HepG2 (cell line): Measurements from ENCODE around the gene MAP3K9. TPM values are rescaled to one million over a fixed set of nuclear protein-coding genes. Genes with fewer than 3 reads are reported as not detected.
A peak's percentile ranks its signal among the peaks of the same experiment; 100 is the strongest.

Experiments
- ATAC-seq: fragments of 200-7000 bp; cut with Tn5 transposase; 3 replicates; pipeline ENCODE4 v1.9.1; 2020; ENCODE audit warnings: mild to moderate bottlenecking, moderate library complexity
- BruUV-seq: library from RNA; stranded (reverse); fragments of 400-500 nt; replicated peaks from 2 replicates; lab custom pipeline; 2021; lab: Mats Ljungman, UMichigan
- CTCF ChIA-PET: fragments of 300-600 bp; formaldehyde crosslinking; extraction: SDS; loops from one replicate; lab custom pipeline; 2021; ENCODE audit warnings: low total read pairs, inconsistent platforms, low intra/inter-chr PET ratio; lab: Yijun Ruan, JAX
- POLR2A ChIA-PET: fragments of 350-600 bp; sonication (Branson Sonifier 250); formaldehyde crosslinking; loops from one replicate; lab custom pipeline; 2020; ENCODE audit warnings: antibody characterized with exemption, inconsistent platforms; lab: Yijun Ruan, JAX
- DNase-seq: peaks from one replicate; pipeline ENCODE4 v3.0.0-alpha.2; 2015; ENCODE audit warnings: low spot score
- FAIRE-seq: peaks from 3 replicates; lab custom pipeline; 2011; peaks lifted over from hg19 to GRCh38; lab: Jason Lieb, UNC
- H2AFZ ChIP-seq: one replicate; pipeline ENCODE4 v1.6.1; 2011; ENCODE audit warnings: low read length, inconsistent platforms
- H3K27ac ChIP-seq: fragments of 300-600 bp; 3 replicates; pipeline ENCODE4 v1.8.0; 2011; ENCODE audit warnings: mixed run types, mild to moderate bottlenecking, mixed read lengths, low read length, inconsistent platforms; ENCODE audit not compliant: insufficient read depth; ENCODE audit errors: extremely low read length
- H3K27me3 ChIP-seq, 2 experiments: fragments of 200-600 bp in 1 of 2; 2 replicates in 1 of 2; 3 replicates in 1 of 2; pipeline versions ENCODE4 v1.6.0 to v1.8.0; 2011; ENCODE audit warnings: low read length in 2 of 2, mild to moderate bottlenecking in 2 of 2, moderate library complexity in 2 of 2, inconsistent platforms in 1 of 2; ENCODE audit not compliant: insufficient read depth in 2 of 2, control insufficient read depth in 1 of 2
- H3K36me3 ChIP-seq, 2 experiments: fragments of 200-600 bp in 1 of 2; replicated peaks in 1 of 2; 2 replicates in 1 of 2; 3 replicates in 1 of 2; pipeline versions ENCODE4 v1.5.1 to v1.8.0; 2011; ENCODE audit warnings: low read length in 2 of 2, inconsistent platforms in 1 of 2; ENCODE audit not compliant: insufficient read depth in 2 of 2, control insufficient read depth in 1 of 2
- H3K4me1 ChIP-seq: 2 replicates; pipeline ENCODE4 v1.5.1; 2012; ENCODE audit warnings: low read length, inconsistent platforms; ENCODE audit not compliant: insufficient read depth
- H3K4me2 ChIP-seq: 2 replicates; pipeline ENCODE4 v1.6.0; 2011; ENCODE audit warnings: low read depth, low read length, inconsistent platforms
- H3K4me3 ChIP-seq, 3 experiments: fragments of 200-600 bp in 1 of 3; sonication (generic), shearing (Covaris generic) in 1 of 3; replicated peaks in 1 of 3; 2 replicates each; pipeline ENCODE4 v1.5.1; 2011 to 2016; ENCODE audit warnings: low read length in 3 of 3, inconsistent platforms in 2 of 3, low read depth in 2 of 3, mild to moderate bottlenecking in 2 of 3, control low read depth in 1 of 3, mixed read lengths in 1 of 3; ENCODE audit not compliant: insufficient read depth in 1 of 3
- H3K79me2 ChIP-seq: one replicate; pipeline ENCODE4 v1.6.1; 2011; ENCODE audit warnings: low read length, inconsistent platforms; ENCODE audit not compliant: insufficient read depth
- H3K9ac ChIP-seq: 2 replicates; pipeline ENCODE4 v1.6.0; 2011; ENCODE audit warnings: mild to moderate bottlenecking, low read depth, low read length, inconsistent platforms; ENCODE audit not compliant: insufficient read depth
- H3K9me3 ChIP-seq: 2 replicates; pipeline ENCODE4 v1.5.1; 2012; ENCODE audit warnings: mild to moderate bottlenecking, low read length
- H4K20me1 ChIP-seq: 2 replicates; pipeline ENCODE4 v1.6.0; 2011; ENCODE audit warnings: inconsistent platforms, mild to moderate bottlenecking, low read length, moderate library complexity; ENCODE audit not compliant: insufficient read depth
- HNF1A ChIP-seq, 2 experiments: sonication (generic) in 1 of 2; formaldehyde crosslinking in 1 of 2; IDR thresholded peaks; 2 replicates each; pipeline versions ENCODE4 v1.4.0 to v1.6.1; 2016 to 2020; ENCODE audit warnings: borderline replicate concordance in 1 of 2, low read depth in 1 of 2, mild to moderate bottlenecking in 1 of 2, missing genetic modification reagents in 1 of 2
- JARID2 ChIP-seq: sonication (generic); formaldehyde crosslinking; IDR thresholded peaks from 2 replicates; pipeline ENCODE4 v1.8.1; 2023; ENCODE audit warnings: missing genetic modification reagents, inconsistent platforms; ENCODE audit not compliant: insufficient replicate concordance
- PHF21A ChIP-seq: sonication (generic); formaldehyde crosslinking; IDR thresholded peaks from 2 replicates; pipeline ENCODE4 v1.5.0; 2020; ENCODE audit warnings: mild to moderate bottlenecking, missing genetic modification reagents
- POLR2G ChIP-seq: fragments of 200-400 bp; formaldehyde crosslinking; IDR thresholded peaks from 2 replicates; pipeline ENCODE4 v1.6.1; 2018; ENCODE audit warnings: mild to moderate bottlenecking, low read depth, low read length, moderate library complexity
- RXRA ChIP-seq: sonication (generic); formaldehyde crosslinking; IDR thresholded peaks from 2 replicates; pipeline ENCODE4 v1.5.1; 2020; ENCODE audit warnings: missing genetic modification reagents
- SUZ12 ChIP-seq: fragments of 150-350 bp; IDR thresholded peaks from 2 replicates; pipeline ENCODE4 v1.6.1; 2014; ENCODE audit warnings: low read depth, low read length
- ZC3H4 ChIP-seq: sonication (generic); formaldehyde crosslinking; IDR thresholded peaks from 2 replicates; pipeline ENCODE4 v1.4.0; 2020; ENCODE audit warnings: missing genetic modification reagents, borderline replicate concordance
- ZNF225 ChIP-seq: sonication (generic); formaldehyde crosslinking; IDR thresholded peaks from 2 replicates; pipeline ENCODE4 v1.4.0; 2020; ENCODE audit warnings: mild to moderate bottlenecking, missing genetic modification reagents
- ZNF503 ChIP-seq: sonication (generic); formaldehyde crosslinking; IDR thresholded peaks from 2 replicates; pipeline ENCODE4 v1.4.0; 2020; ENCODE audit warnings: missing genetic modification reagents
- ZNF569 ChIP-seq: sonication (generic); formaldehyde crosslinking; IDR thresholded peaks from 2 replicates; pipeline ENCODE4 v1.5.0; 2020; ENCODE audit warnings: mild to moderate bottlenecking, missing genetic modification reagents, moderate library complexity, borderline replicate concordance
- WGBS: methylation state at CpG from one replicate; pipeline ENCODE4 v1.1.6; 2017; ENCODE audit warnings: low lambda C conversion rate; 5-methylcytosine and 5-hydroxymethylcytosine counted together
- in situ Hi-C: cut with HindIII; loops from 2 replicates; pipeline ENCODE4 v1.10.0; 2017; ENCODE audit warnings: low pct_unique_long_range_greater_than_20kb; ENCODE audit not compliant: extremely low pct_ligation_motif_present
- intact Hi-C: fragments of 100-400 bp; cut with micrococcal nuclease; formaldehyde crosslinking; loops from one replicate; pipeline ENCODE4 v1.10.0; 2022; ENCODE audit not compliant: unreplicated experiment
- polyA plus RNA-seq, 8 experiments: library from polyadenylated mRNA; depleted of rRNA in 3 of 8; stranded (reverse) in 7 of 8; unstranded in 1 of 8; fragments of >200 nt; fragmentation: Illumina TruSeq in 4 of 8; extraction: Trizol in 4 of 8; gene quantifications; 2 replicates each; pipeline versions ENCODE4 v1.2.1 to v1.2.3, GENCODE V29; 2011 to 2016; ENCODE audit warnings: low read depth in 4 of 8, missing spikeins in 1 of 8, mixed read lengths in 1 of 8; ENCODE audit not compliant: insufficient read depth in 1 of 8
- total RNA-seq, 5 experiments: library from RNA; depleted of rRNA; stranded (reverse); fragments of >200 nt; fragmentation: Illumina TruSeq; extraction: Trizol; gene quantifications; 2 replicates each; pipeline ENCODE4 v1.2.3, GENCODE V29; 2016; ENCODE audit warnings: low read depth in 1 of 5

The MAP3K9 gene
- total and polyA plus RNA-seq, 2 of the 13 experiments (the other 11 are each of a cell fraction or from before 2014, with no cell fraction given): 4.3 to 4.5 TPM

GRCh38 chr14:70708717-70709570 is 100.4 kb downstream of the MAP3K9 start:
- CTCF ChIA-PET: no interaction called here
- no peak overlapping the region for H3K4me3 ChIP-seq
- intact Hi-C loops: no loop called here
- H3K79me2 ChIP-seq: no peaks in the 10 kb centered on the region
- H3K4me1 ChIP-seq: peaks cover 61% of the 10 kb centered on the region
- H3K9ac ChIP-seq: no peak overlapping the region
- H2AFZ ChIP-seq: no peak overlapping the region
- 0 out of 2 replicates have a peak overlapping the region, but pooled peaks have one; percentile 7 for H3K4me2 ChIP-seq
- 63% methylated on average over 15 of the region's 15 CpGs for WGBS
- DNase-seq: no peak
- BruUV-seq: no TSS peak
- no peak for FAIRE-seq
- in situ Hi-C loops: no loop called here
- no peak for TF ChIP-seq SUZ12
- no peak for TF ChIP-seq PHF21A (CRISPR knock-in tag)
- no peak for TF ChIP-seq ZNF569
- TF ChIP-seq ZNF225 (CRISPR knock-in tag): no peak
- TF ChIP-seq POLR2G: no peak
- no peak for TF ChIP-seq ZC3H4 (CRISPR knock-in tag)
- TF ChIP-seq RXRA: no peak
- TF ChIP-seq JARID2 (CRISPR knock-in tag): no peak
- no peak for TF ChIP-seq HNF1A (IDR thresholded peaks at IDR 0.05; ENCODE audit: low read depth)
- no peak for TF ChIP-seq HNF1A (CRISPR knock-in tag; IDR thresholded peaks at IDR 0.05; ENCODE audit: borderline replicate concordance)
- TF ChIP-seq ZNF503 (CRISPR knock-in tag): no peak
- TF ChIP-seq, all 625 proteins: peak for 0
- no peaks in the 10 kb centered on the region for H4K20me1 ChIP-seq
- peaks cover 0 to 2% of the 10 kb centered on the region in 2 experiments; a peak in 1 of 5 replicates for H3K27me3 ChIP-seq
- no peak for ATAC-seq
- no peaks in the 10 kb centered on the region for H3K9me3 ChIP-seq
- no peaks in the 10 kb centered on the region for H3K36me3 ChIP-seq
- H3K27ac ChIP-seq: no peak overlapping the region
- POLR2A ChIA-PET: no interaction called here
